WTC11 (cell line): ENCODE data around the gene OR51E1. TPM values are rescaled to one million over a fixed set of nuclear protein-coding genes. Genes with fewer than 3 reads are reported as not detected.

Source experiments
- ATAC-seq: fragments of 200-7000 bp; cut with Tn5 transposase; 2 replicates; pipeline ENCODE4 v1.10.0; 2021; ENCODE audit warnings: mild to moderate bottlenecking, moderate library complexity
- Bru-seq: library from RNA; stranded (reverse); fragments of 400-500 nt; gene quantifications from one replicate; lab custom pipeline; 2021; lab: Mats Ljungman, UMichigan
- CTCF ChIA-PET: fragments of 300-600 bp; sonication (Branson Sonifier 250); formaldehyde crosslinking; loops from one replicate; lab custom pipeline; 2021; ENCODE audit warnings: antibody characterized with exemption; lab: Charles Lee
- POLR2A ChIA-PET: fragments of 350-600 bp; sonication (Branson Sonifier 250); formaldehyde crosslinking; loops from one replicate; lab custom pipeline; 2021; ENCODE audit warnings: antibody characterized with exemption; lab: Charles Lee
- DNase-seq: peaks from one replicate; pipeline ENCODE4 v3.0.0; 2021; ENCODE audit warnings: low spot score
- H3K27ac Mint-ChIP-seq: 2 replicates; pipeline ENCODE4 v1.8.0; 2021; ENCODE audit warnings: mixed read lengths
- H3K27me3 Mint-ChIP-seq: 2 replicates; pipeline ENCODE4 v1.8.0; 2021; ENCODE audit warnings: low read depth, mild to moderate bottlenecking, moderate library complexity, mixed read lengths
- H3K36me3 Mint-ChIP-seq: 2 replicates; pipeline ENCODE4 v1.8.0; 2021; ENCODE audit warnings: mixed read lengths
- H3K4me1 Mint-ChIP-seq: 2 replicates; pipeline ENCODE4 v1.8.0; 2022; ENCODE audit warnings: mixed read lengths
- H3K4me3 Mint-ChIP-seq: 2 replicates; pipeline ENCODE4 v1.8.0; 2021; ENCODE audit warnings: mild to moderate bottlenecking, moderate library complexity, mixed read lengths
- H3K9me3 Mint-ChIP-seq: 2 replicates; pipeline ENCODE4 v1.8.0; 2021; ENCODE audit warnings: mixed read lengths
- ARID4B ChIP-seq: sonication (generic); formaldehyde crosslinking; IDR thresholded peaks from 2 replicates; pipeline ENCODE4 v1.8.0; 2023; ENCODE audit warnings: missing genetic modification reagents, mild to moderate bottlenecking, borderline replicate concordance
- ATF3 ChIP-seq: sonication (generic); formaldehyde crosslinking; conservative IDR thresholded peaks from 2 replicates; pipeline ENCODE4 v1.8.1; 2022; ENCODE audit warnings: mild to moderate bottlenecking, missing genetic modification reagents
- CBFB ChIP-seq: sonication (generic); formaldehyde crosslinking; IDR thresholded peaks from 2 replicates; pipeline ENCODE4 v1.8.1; 2022; ENCODE audit warnings: mild to moderate bottlenecking, low read depth, missing genetic modification reagents
- CDX4 ChIP-seq: fragments of 250-450 bp; sonication (Bioruptor Pico); IDR thresholded peaks from 2 replicates; pipeline ENCODE4 v1.9.0; 2021; ENCODE audit warnings: moderate library complexity, mild to moderate bottlenecking, inconsistent platforms, borderline replicate concordance
- ERG ChIP-seq: fragments of 250-450 bp; sonication (Bioruptor Pico); IDR thresholded peaks from 2 replicates; pipeline ENCODE4 v1.8.0; 2021; ENCODE audit warnings: mild to moderate bottlenecking
- GRHL2 ChIP-seq: fragments of 250-450 bp; sonication (Bioruptor Pico); IDR thresholded peaks from 2 replicates; pipeline ENCODE4 v1.8.0; 2022; ENCODE audit warnings: mild to moderate bottlenecking, moderate library complexity; ENCODE audit not compliant: insufficient replicate concordance, severe bottlenecking
- MAX ChIP-seq: sonication (generic); formaldehyde crosslinking; IDR thresholded peaks from 2 replicates; pipeline ENCODE4 v1.8.0; 2022; ENCODE audit warnings: mild to moderate bottlenecking, missing genetic modification reagents
- NFE2L1 ChIP-seq: sonication (generic); formaldehyde crosslinking; IDR thresholded peaks from 2 replicates; pipeline ENCODE4 v1.8.1; 2023; ENCODE audit warnings: missing genetic modification reagents
- NR2C2 ChIP-seq: sonication (generic); formaldehyde crosslinking; IDR thresholded peaks from 2 replicates; pipeline ENCODE4 v1.8.0; 2022; ENCODE audit warnings: mild to moderate bottlenecking, missing genetic modification reagents
- OVOL2 ChIP-seq: fragments of 250-450 bp; sonication (Bioruptor Pico); IDR thresholded peaks from 2 replicates; pipeline ENCODE4 v1.9.0; 2021; ENCODE audit warnings: mild to moderate bottlenecking, borderline replicate concordance
- PRDM15 ChIP-seq: sonication (generic); formaldehyde crosslinking; IDR thresholded peaks from 2 replicates; pipeline ENCODE4 v1.8.0; 2022; ENCODE audit warnings: missing genetic modification reagents
- SMAD3 ChIP-seq: sonication (generic); formaldehyde crosslinking; IDR thresholded peaks from 2 replicates; pipeline ENCODE4 v1.8.0; 2022; ENCODE audit warnings: missing genetic modification reagents, mild to moderate bottlenecking, borderline replicate concordance
- STAT6 ChIP-seq: sonication (generic); formaldehyde crosslinking; conservative IDR thresholded peaks from 2 replicates; pipeline ENCODE4 v1.8.1; 2023; ENCODE audit warnings: mild to moderate bottlenecking, low read depth, missing genetic modification reagents, moderate library complexity
- TEAD4 ChIP-seq: sonication (generic); formaldehyde crosslinking; IDR thresholded peaks from 2 replicates; pipeline ENCODE4 v1.8.0; 2022; ENCODE audit warnings: mild to moderate bottlenecking, missing genetic modification reagents
- ZBTB21 ChIP-seq: sonication (generic); formaldehyde crosslinking; IDR thresholded peaks from 2 replicates; pipeline ENCODE4 v1.8.1; 2023; ENCODE audit warnings: mild to moderate bottlenecking, missing genetic modification reagents, borderline replicate concordance
- ZMAT4 ChIP-seq: fragments of 250-450 bp; sonication (Bioruptor Pico); IDR thresholded peaks from 2 replicates; pipeline ENCODE4 v1.9.0; 2021; ENCODE audit warnings: mild to moderate bottlenecking
- ZNF138 ChIP-seq: sonication (generic); formaldehyde crosslinking; conservative IDR thresholded peaks from 2 replicates; pipeline ENCODE4 v1.8.1; 2022; ENCODE audit warnings: mild to moderate bottlenecking, moderate library complexity, missing genetic modification reagents
- ZSCAN18 ChIP-seq: fragments of 250-450 bp; sonication (Bioruptor Pico); IDR thresholded peaks from 2 replicates; pipeline ENCODE4 v2.1.2; 2022; ENCODE audit warnings: mild to moderate bottlenecking, moderate library complexity
- long read RNA-seq, 3 experiments: library from RNA in 1 of 3; library from capped mRNA in 1 of 3; library from polyadenylated mRNA in 1 of 3; unstranded in 2 of 3; stranded (forward) in 1 of 3; transcript quantifications; one replicate each; pipeline ENCODE4 v2.0.0, GENCODE V29; 2021
- total RNA-seq: library from RNA; stranded (reverse); gene quantifications from 3 replicates; pipeline ENCODE4 v1.2.3, GENCODE V29; 2021

Gene OR51E1
- total RNA-seq (not detected in 3 replicates), Bru-seq, nascent RNA (not detected)
- long read RNA-seq, experiment 1 = 0 reads
- long read RNA-seq, experiment 2 = 0 reads
- long read RNA-seq, experiment 3 = 0 reads

GRCh38 chr11:4643682-4644081 lies at the start of gene OR51E1:
TSS of gene OR51E1 (plus strand) at chr11:4643982. CDS start at chr11:4652527, 8,545 bp downstream.
- H3K36me3 Mint-ChIP-seq = no peaks in the 10 kb centered on the region
- ATAC-seq = no peak
- ChIA-PET POLR2A (no interaction called here), CTCF (no interaction called here)
- peaks cover 13% of the 10 kb centered on the region for H3K4me1 Mint-ChIP-seq
- H3K27ac Mint-ChIP-seq = no peak within 1 kb of the TSS
- H3K27me3 Mint-ChIP-seq = peaks cover 3% of the 10 kb centered on the region; the same call in 1 of the 2 replicates
- no peak within 1 kb of the TSS for H3K4me3 Mint-ChIP-seq
- DNase-seq = no peak
- peaks cover 8% of the 10 kb centered on the region; the same call in 1 of the 2 replicates for H3K9me3 Mint-ChIP-seq
- no peak for TF ChIP-seq NR2C2 (CRISPR knock-in tag)
- TF ChIP-seq OVOL2 (CRISPR knock-in tag) = no peak
- TF ChIP-seq MAX (CRISPR knock-in tag) = no peak
- no peak for TF ChIP-seq ZMAT4 (CRISPR knock-in tag)
- TF ChIP-seq GRHL2 (CRISPR knock-in tag) = no peak
- TF ChIP-seq ERG (CRISPR knock-in tag) = no peak
- TF ChIP-seq CBFB (CRISPR knock-in tag) = no peak
- TF ChIP-seq CDX4 (CRISPR knock-in tag) = no peak
- no peak for TF ChIP-seq ZBTB21
- TF ChIP-seq ARID4B (CRISPR knock-in tag) = no peak
- no peak for TF ChIP-seq ZSCAN18 (CRISPR knock-in tag)
- TF ChIP-seq TEAD4 (CRISPR knock-in tag) = no peak
- no peak for TF ChIP-seq ATF3 (CRISPR knock-in tag)
- TF ChIP-seq STAT6 (CRISPR knock-in tag) = no peak
- TF ChIP-seq SMAD3 = no peak
- no peak for TF ChIP-seq NFE2L1
- TF ChIP-seq PRDM15 (CRISPR knock-in tag) = no peak
- no peak for TF ChIP-seq ZNF138 (CRISPR knock-in tag)
